Adrenal gland (tissue), 19 donors: ENCODE measurements around the gene TMPO. TPM values are rescaled to one million over a fixed set of nuclear protein-coding genes. Genes with fewer than 3 reads are reported as not detected.

ENCODE experiments used
- DNase-seq, 7 donors: peaks; one replicate each; pipeline ENCODE4 v3.0.0-alpha.2; 2019 to 2020
- H3K27ac ChIP-seq, 5 donors: fragments of 200-600 bp; sonication (generic) in 4 of 5; 1 replicate in 3 of 5; 2 replicates in 2 of 5; pipeline versions ENCODE4 v1.5.1 to v1.8.0; 2016 to 2020; ENCODE audit warnings: mild to moderate bottlenecking in 1 of 5
- H3K27me3 ChIP-seq: fragments of 200-600 bp; 2 replicates; pipeline ENCODE4 v1.8.0; 2021
- H3K36me3 ChIP-seq, 2 donors: fragments of 200-600 bp; replicated peaks in 1 of 2; 1 replicate in 1 of 2; 2 replicates in 1 of 2; pipeline versions ENCODE4 v1.5.1 to v1.8.0; 2018 to 2022
- H3K4me1 ChIP-seq, 2 donors: fragments of 200-600 bp; replicated peaks in 1 of 2; 1 replicate in 1 of 2; 2 replicates in 1 of 2; pipeline versions ENCODE4 v1.5.1 to v1.8.0; 2018 to 2021
- H3K4me3 ChIP-seq, 4 donors: fragments of 200-600 bp; sonication (generic) in 3 of 4; one replicate each; pipeline ENCODE4 v1.5.1; 2016 to 2018
- H3K9me3 ChIP-seq, 3 donors: fragments of 200-600 bp; sonication (generic) in 1 of 3; replicated peaks in 1 of 3; 1 replicate in 2 of 3; 2 replicates in 1 of 3; pipeline versions ENCODE4 v1.5.1 to v1.8.0; 2016 to 2021
- POLR2A ChIP-seq, 2 donors: fragments of 450-650 bp; IDR thresholded peaks; one replicate each; pipeline ENCODE4 v1.6.1; 2017; ENCODE audit warnings: antibody characterized with exemption in 2 of 2, mild to moderate bottlenecking in 2 of 2, moderate library complexity in 1 of 2
- WGBS, 4 donors: extraction: QIAGEN DNeasy Blood & Tissue Kit in 2 of 4; methylation state at CpG; one replicate each; pipeline versions ENCODE4 v1.1.5 to v1.1.7; 2013 to 2017; 5-methylcytosine and 5-hydroxymethylcytosine counted together
- intact Hi-C, 2 donors: fragments of 100-400 bp; cut with DNase I; formaldehyde crosslinking; loops; one replicate each; pipeline versions ENCODE4 v1.14.1 to v1.15.0; 2022 to 2023
- long read RNA-seq, 10 donors: library from polyadenylated mRNA in 3 of 10; unstranded in 2 of 10; stranded (forward) in 1 of 10; transcript quantifications; one replicate each; pipeline ENCODE4 v2.0.0 and lab custom pipeline, GENCODE V29; 2021 to 2026
- polyA plus RNA-seq, 3 donors: library from polyadenylated mRNA; stranded (reverse); fragments of 200-250 nt in 2 of 3; fragments of 350-450 nt in 1 of 3; fragmentation: Illumina TruSeq in 1 of 3; extraction: RNeasy Lipid Tissue Mini Kit (QIAGEN cat#74804) in 1 of 3; gene quantifications; one replicate each; pipeline ENCODE4 v1.2.3, GENCODE V29; 2013 to 2014
- total RNA-seq, 9 donors: library from RNA; depleted of rRNA in 4 of 9; stranded (reverse); fragments of >200 nt in 4 of 9; fragments of 120-200 nt in 1 of 9; fragmentation: NEBNext Ultra II Directional in 1 of 9; extraction: Animal tissue kit (Norgen Biotek cat#: 25700) in 1 of 9; gene quantifications; one replicate each; pipeline versions ENCODE4 v1.1.0 to v1.2.4, GENCODE V29; 2013 to 2023
- TF ChIP-seq, protein P1 (sequence below), 6 experiments: fragments of 450-650 bp in 4 of 6; fragments of 200-600 bp in 2 of 6; sonication (generic) in 1 of 6; IDR thresholded peaks; 1 replicate in 5 of 6; 2 replicates in 1 of 6; pipeline versions ENCODE4 v1.5.1 to v1.8.0; 2016 to 2021; ENCODE audit warnings: antibody characterized with exemption in 6 of 6, mild to moderate bottlenecking in 2 of 6, moderate library complexity in 1 of 6
- donor health status: healthy with polysubstance abuse.
- donor health status: Bipolar disorder and iron deficiency.
- donor health status: DM: yes; HTN: yes; CAD: no.
- donor health status: DM: no; HTN: no; CAD: no.
- donor health status: DM: no; HTN: no; CAD: no.
- donor health status: DM: yes; HTN: yes; CAD: no.

The TMPO gene
- total RNA-seq (100 to 1,000 TPM in 1 of 9 donors, 10 to 100 TPM in 8; 17.8 to 111 (median 44.5) TPM), polyA plus RNA-seq (10 to 100 TPM in 2 of 3 donors, 1 to 10 TPM in 1; 8.7 to 24.8 (median 13.0) TPM)
- long read RNA-seq, donor 1, transcript TMPO-202 (4 exons, 3,615 nt): major isoform, 5 of 35 reads
- long read RNA-seq, donor 1, partial matches to known transcripts: 26 of 35 reads
- long read RNA-seq, donor 1, other reads (novel, unspliced or antisense): 0 of 35 reads
- long read RNA-seq, donor 2, full-length matches to known transcripts: 10 of 10 reads
- long read RNA-seq, donor 2, partial matches to known transcripts: 0 of 10 reads
- long read RNA-seq, donor 2, other reads (novel, unspliced or antisense): 0 of 10 reads
- long read RNA-seq, donor 3, partial matches to known transcripts: 26 of 29 reads
- long read RNA-seq, donor 3, other reads (novel, unspliced or antisense): 0 of 29 reads
- long read RNA-seq, donor 4, full-length matches to known transcripts: 4 of 13 reads
- long read RNA-seq, donor 4, partial matches to known transcripts: 8 of 13 reads
- long read RNA-seq, donor 4, other reads (novel, unspliced or antisense): 1 of 13 reads
- long read RNA-seq, donor 5, transcript TMPO-202 (4 exons, 3,615 nt): major isoform, 18 of 25 reads
- long read RNA-seq, donor 5, partial matches to known transcripts: 1 of 25 reads
- long read RNA-seq, donor 5, other reads (novel, unspliced or antisense): 3 of 25 reads
- long read RNA-seq, donor 6, partial matches to known transcripts: 2 of 12 reads
- long read RNA-seq, donor 6, other reads (novel, unspliced or antisense): 7 of 12 reads
- long read RNA-seq, donor 7, partial matches to known transcripts: 0 of 6 reads
- long read RNA-seq, donor 7, other reads (novel, unspliced or antisense): 0 of 6 reads
- long read RNA-seq, donor 8, full-length matches to known transcripts: 14 of 25 reads
- long read RNA-seq, donor 8, partial matches to known transcripts: 11 of 25 reads
- long read RNA-seq, donor 8, other reads (novel, unspliced or antisense): 0 of 25 reads
- long read RNA-seq, donor 9, full-length matches to known transcripts: 12 of 12 reads
- long read RNA-seq, donor 9, partial matches to known transcripts: 0 of 12 reads
- long read RNA-seq, donor 9, other reads (novel, unspliced or antisense): 0 of 12 reads
- long read RNA-seq, donor 10, full-length matches to known transcripts: 6 of 6 reads
- long read RNA-seq, donor 10, partial matches to known transcripts: 0 of 6 reads
- long read RNA-seq, donor 10, other reads (novel, unspliced or antisense): 0 of 6 reads

DNA sequence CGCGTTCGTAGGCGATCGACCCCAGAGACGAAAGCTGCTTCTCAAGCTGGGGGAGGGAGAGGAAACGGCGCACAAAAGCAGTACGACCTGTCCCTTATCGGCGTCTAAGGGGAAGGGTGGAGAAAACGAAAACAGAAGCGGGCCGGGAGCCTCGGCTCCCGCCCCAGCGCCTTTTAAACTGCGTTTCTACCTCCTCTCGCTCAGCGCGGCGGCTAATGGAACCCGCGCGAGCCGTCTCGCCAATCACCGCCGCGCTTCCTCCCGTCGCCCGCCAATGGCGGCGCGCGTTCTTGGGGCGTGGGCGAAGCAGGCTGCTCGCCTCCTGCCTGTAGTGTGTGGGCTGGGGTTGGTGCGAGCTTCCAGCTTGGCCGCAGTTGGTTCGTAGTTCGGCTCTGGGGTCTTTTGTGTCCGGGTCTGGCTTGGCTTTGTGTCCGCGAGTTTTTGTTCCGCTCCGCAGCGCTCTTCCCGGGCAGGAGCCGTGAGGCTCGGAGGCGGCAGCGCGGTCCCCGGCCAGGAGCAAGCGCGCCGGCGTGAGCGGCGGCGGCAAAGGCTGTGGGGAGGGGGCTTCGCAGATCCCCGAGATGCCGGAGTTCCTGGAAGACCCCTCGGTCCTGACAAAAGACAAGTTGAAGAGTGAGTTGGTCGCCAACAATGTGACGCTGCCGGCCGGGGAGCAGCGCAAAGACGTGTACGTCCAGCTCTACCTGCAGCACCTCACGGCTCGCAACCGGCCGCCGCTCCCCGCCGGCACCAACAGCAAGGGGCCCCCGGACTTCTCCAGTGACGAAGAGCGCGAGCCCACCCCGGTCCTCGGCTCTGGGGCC lies at the start of gene TMPO:
Gene TMPO, plus strand, starts transcription at position 304 of the 824 bp plus-strand sequence. Its CDS starts 278 bp downstream, at position 582.
- H3K4me1 ChIP-seq: peaks cover 8 to 30% of the 10 kb centered on the region in 2 donors
- TF ChIP-seq POLR2A (IDR thresholded peaks at IDR 0.05): peak; percentile 46 to 95
- TF ChIP-seq, protein P1, sequence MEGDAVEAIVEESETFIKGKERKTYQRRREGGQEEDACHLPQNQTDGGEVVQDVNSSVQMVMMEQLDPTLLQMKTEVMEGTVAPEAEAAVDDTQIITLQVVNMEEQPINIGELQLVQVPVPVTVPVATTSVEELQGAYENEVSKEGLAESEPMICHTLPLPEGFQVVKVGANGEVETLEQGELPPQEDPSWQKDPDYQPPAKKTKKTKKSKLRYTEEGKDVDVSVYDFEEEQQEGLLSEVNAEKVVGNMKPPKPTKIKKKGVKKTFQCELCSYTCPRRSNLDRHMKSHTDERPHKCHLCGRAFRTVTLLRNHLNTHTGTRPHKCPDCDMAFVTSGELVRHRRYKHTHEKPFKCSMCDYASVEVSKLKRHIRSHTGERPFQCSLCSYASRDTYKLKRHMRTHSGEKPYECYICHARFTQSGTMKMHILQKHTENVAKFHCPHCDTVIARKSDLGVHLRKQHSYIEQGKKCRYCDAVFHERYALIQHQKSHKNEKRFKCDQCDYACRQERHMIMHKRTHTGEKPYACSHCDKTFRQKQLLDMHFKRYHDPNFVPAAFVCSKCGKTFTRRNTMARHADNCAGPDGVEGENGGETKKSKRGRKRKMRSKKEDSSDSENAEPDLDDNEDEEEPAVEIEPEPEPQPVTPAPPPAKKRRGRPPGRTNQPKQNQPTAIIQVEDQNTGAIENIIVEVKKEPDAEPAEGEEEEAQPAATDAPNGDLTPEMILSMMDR (IDR thresholded peaks at IDR 0.05): peak in 1 of 6 experiments; percentile 4
- intact Hi-C loops: loop anchor here in 1 of 2 donors (5.0 kb wide), 1 partner anchor 93 kb away; no protein-coding TSS in a partner anchor
- DNase-seq: peak; percentile 87 to 96 (median 90)
- H3K27me3 ChIP-seq: no peaks in the 10 kb centered on the region
- no peaks in the 10 kb centered on the region for H3K36me3 ChIP-seq
- WGBS, 4 donors: 0 to 1% (median 0%) methylated on average over 39 to 88 of the region's 88 CpGs
- H3K4me3 ChIP-seq: peak within 1 kb of the TSS; percentile 49 to 99 (median 90)
- peak within 1 kb of the TSS; percentile 47 to 97 (median 96) for H3K27ac ChIP-seq
- no peaks in the 10 kb centered on the region for H3K9me3 ChIP-seq

GRCh38 chr12:98465950-98466602 lies 49.3 kb upstream of the TMPO start:
- H3K9me3 ChIP-seq: no peaks in the 10 kb centered on the region
- H3K4me3 ChIP-seq: no peak overlapping the region
- no peak overlapping the region for H3K27ac ChIP-seq
- TF ChIP-seq, protein P1 (IDR thresholded peaks at IDR 0.05): no peak
- TF ChIP-seq POLR2A (IDR thresholded peaks at IDR 0.05): no peak
- intact Hi-C loops: no loop called here
- peaks cover 12 to 15% of the 10 kb centered on the region in 2 donors for H3K4me1 ChIP-seq
- H3K27me3 ChIP-seq: no peaks in the 10 kb centered on the region
- H3K36me3 ChIP-seq: no peaks in the 10 kb centered on the region
- DNase-seq: no peak
- WGBS, 4 donors: 92 to 98% (median 93%) methylated on average over 2 of the region's 2 CpGs

- H3K9me3 ChIP-seq: no peaks in the 10 kb centered on the region
- no peaks in the 10 kb centered on the region for H3K27me3 ChIP-seq
- peaks cover 17 to 18% of the 10 kb centered on the region in 2 donors for H3K4me1 ChIP-seq
- H3K36me3 ChIP-seq: no peaks in the 10 kb centered on the region
- intact Hi-C loops: no loop called here
- H3K27ac ChIP-seq: no peak overlapping the region
- TF ChIP-seq, protein P1 (IDR thresholded peaks at IDR 0.05): no peak
- TF ChIP-seq POLR2A (IDR thresholded peaks at IDR 0.05): no peak
- no peak for DNase-seq
- 77 to 85% (median 82%) methylated on average over 5 of the region's 5 CpGs for WGBS, 4 donors
- H3K4me3 ChIP-seq: no peak overlapping the region
Observed at GRCh38 chr12:98466640-98467400, 48.6 kb upstream of the TMPO start.
